Measurements from ENCODE around the gene PJVK. TPM values are rescaled to one million over a fixed set of nuclear protein-coding genes. Genes with fewer than 3 reads are reported as not detected.

PJVK gene
- total RNA-seq, 1 experiment from 2014 or later = 2.5 TPM

DNA sequence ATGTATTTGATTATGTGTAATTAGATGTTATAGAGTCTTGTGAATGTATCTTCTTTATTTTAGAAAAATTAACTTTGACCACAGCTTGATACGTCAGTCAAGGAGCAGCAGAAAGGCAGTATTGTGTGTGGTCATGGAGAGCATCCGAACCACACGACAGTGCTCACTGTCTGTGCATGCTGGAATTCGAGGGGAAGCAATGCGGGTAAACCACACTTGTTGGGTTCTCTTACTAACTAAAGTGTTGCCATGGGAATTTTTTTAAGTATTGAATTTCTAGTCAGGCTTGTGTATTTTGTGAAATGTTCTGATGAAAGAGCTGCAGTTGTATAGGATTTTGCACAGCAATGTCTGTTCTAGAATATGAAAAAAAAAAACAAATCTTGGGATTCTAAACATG, 4.8 kb downstream of the PJVK start:
- H3K4me1 Mint-ChIP-seq = peaks cover 10% of the 10 kb centered on the region
- CTCF ChIA-PET = no interaction called here
- no peaks in the 10 kb centered on the region for H3K36me3 Mint-ChIP-seq
- no peak for DNase-seq (ENCODE audit: low spot score)
- TF ChIP-seq IRF2 (CRISPR knock-in tag; IDR thresholded peaks at IDR 0.05; ENCODE audit: borderline replicate concordance, low read depth) (no peak), TEAD1 (CRISPR knock-in tag; IDR thresholded peaks at IDR 0.05) (no peak), SOX15 (CRISPR knock-in tag; IDR thresholded peaks at IDR 0.05) (no peak), CREB1 (CRISPR knock-in tag; IDR thresholded peaks at IDR 0.05) (no peak)
- TF ChIP-seq, protein P1, sequence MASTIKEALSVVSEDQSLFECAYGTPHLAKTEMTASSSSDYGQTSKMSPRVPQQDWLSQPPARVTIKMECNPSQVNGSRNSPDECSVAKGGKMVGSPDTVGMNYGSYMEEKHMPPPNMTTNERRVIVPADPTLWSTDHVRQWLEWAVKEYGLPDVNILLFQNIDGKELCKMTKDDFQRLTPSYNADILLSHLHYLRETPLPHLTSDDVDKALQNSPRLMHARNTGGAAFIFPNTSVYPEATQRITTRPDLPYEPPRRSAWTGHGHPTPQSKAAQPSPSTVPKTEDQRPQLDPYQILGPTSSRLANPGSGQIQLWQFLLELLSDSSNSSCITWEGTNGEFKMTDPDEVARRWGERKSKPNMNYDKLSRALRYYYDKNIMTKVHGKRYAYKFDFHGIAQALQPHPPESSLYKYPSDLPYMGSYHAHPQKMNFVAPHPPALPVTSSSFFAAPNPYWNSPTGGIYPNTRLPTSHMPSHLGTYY (CRISPR knock-in tag; IDR thresholded peaks at IDR 0.05) = no peak
- TF ChIP-seq, protein P2, sequence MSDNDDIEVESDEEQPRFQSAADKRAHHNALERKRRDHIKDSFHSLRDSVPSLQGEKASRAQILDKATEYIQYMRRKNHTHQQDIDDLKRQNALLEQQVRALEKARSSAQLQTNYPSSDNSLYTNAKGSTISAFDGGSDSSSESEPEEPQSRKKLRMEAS (CRISPR knock-in tag; IDR thresholded peaks at IDR 0.05) = no peak
- H3K4me3 Mint-ChIP-seq = no peak overlapping the region
- no peak overlapping the region for H3K27ac Mint-ChIP-seq
- no peaks in the 10 kb centered on the region for H3K27me3 Mint-ChIP-seq (ENCODE audit: low read depth)
- ATAC-seq = no peak
- H3K9me3 Mint-ChIP-seq = peaks cover 7% of the 10 kb centered on the region
- POLR2A ChIA-PET = no interaction called here

DNA sequence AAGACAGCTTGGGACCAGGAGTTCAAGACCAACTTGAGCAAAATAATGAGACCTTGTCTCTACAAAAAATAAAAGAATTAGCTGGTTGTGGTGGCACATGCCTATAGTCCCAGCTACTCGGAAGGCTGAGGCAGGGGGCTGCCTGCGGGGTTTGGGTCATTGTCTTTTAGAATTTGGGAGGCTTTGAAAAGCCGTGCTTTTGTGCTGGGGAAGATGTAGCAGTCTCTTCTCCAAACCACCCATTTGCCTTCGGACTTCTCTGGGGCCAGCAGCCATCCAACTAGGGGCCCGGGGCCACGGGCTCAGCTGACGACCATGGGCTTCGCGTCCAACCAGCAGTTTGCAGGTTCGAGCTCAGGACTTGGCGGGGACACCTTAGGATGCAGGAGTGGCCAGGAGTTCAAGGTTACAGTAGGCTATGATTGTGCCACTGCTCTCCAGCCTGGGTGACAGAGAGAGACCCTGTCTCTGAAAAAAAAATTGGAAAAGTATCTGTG, 6.3 kb downstream of the PJVK start:
- peak; percentile 51 for ATAC-seq
- CTCF ChIA-PET = interaction anchor here (0.6 kb wide), 1 partner anchor 584 kb away, joined by 4 read pairs; no protein-coding TSS in a partner anchor
- H3K4me1 Mint-ChIP-seq = peaks cover 6% of the 10 kb centered on the region
- no peak for DNase-seq (ENCODE audit: low spot score)
- 0 out of 2 replicates have a peak, but pooled peaks cover 1% of the 10 kb centered on the region for H3K36me3 Mint-ChIP-seq
- H3K27ac Mint-ChIP-seq = no peak overlapping the region
- no peaks in the 10 kb centered on the region for H3K27me3 Mint-ChIP-seq (ENCODE audit: low read depth)
- POLR2A ChIA-PET = no interaction called here
- no peak overlapping the region for H3K4me3 Mint-ChIP-seq
- peaks cover 8% of the 10 kb centered on the region for H3K9me3 Mint-ChIP-seq
- TF ChIP-seq, protein P3, sequence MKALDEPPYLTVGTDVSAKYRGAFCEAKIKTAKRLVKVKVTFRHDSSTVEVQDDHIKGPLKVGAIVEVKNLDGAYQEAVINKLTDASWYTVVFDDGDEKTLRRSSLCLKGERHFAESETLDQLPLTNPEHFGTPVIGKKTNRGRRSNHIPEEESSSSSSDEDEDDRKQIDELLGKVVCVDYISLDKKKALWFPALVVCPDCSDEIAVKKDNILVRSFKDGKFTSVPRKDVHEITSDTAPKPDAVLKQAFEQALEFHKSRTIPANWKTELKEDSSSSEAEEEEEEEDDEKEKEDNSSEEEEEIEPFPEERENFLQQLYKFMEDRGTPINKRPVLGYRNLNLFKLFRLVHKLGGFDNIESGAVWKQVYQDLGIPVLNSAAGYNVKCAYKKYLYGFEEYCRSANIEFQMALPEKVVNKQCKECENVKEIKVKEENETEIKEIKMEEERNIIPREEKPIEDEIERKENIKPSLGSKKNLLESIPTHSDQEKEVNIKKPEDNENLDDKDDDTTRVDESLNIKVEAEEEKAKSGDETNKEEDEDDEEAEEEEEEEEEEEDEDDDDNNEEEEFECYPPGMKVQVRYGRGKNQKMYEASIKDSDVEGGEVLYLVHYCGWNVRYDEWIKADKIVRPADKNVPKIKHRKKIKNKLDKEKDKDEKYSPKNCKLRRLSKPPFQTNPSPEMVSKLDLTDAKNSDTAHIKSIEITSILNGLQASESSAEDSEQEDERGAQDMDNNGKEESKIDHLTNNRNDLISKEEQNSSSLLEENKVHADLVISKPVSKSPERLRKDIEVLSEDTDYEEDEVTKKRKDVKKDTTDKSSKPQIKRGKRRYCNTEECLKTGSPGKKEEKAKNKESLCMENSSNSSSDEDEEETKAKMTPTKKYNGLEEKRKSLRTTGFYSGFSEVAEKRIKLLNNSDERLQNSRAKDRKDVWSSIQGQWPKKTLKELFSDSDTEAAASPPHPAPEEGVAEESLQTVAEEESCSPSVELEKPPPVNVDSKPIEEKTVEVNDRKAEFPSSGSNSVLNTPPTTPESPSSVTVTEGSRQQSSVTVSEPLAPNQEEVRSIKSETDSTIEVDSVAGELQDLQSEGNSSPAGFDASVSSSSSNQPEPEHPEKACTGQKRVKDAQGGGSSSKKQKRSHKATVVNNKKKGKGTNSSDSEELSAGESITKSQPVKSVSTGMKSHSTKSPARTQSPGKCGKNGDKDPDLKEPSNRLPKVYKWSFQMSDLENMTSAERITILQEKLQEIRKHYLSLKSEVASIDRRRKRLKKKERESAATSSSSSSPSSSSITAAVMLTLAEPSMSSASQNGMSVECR (CRISPR knock-in tag; IDR thresholded peaks at IDR 0.05; ENCODE audit: borderline replicate concordance) = no peak
- TF ChIP-seq EMX1 (CRISPR knock-in tag; IDR thresholded peaks at IDR 0.05) (no peak), ZNF317 (CRISPR knock-in tag; IDR thresholded peaks at IDR 0.05; ENCODE audit: borderline replicate concordance, low read depth) (no peak), NFE2L1 (CRISPR knock-in tag; IDR thresholded peaks at IDR 0.05) (no peak), TCF7 (CRISPR knock-in tag; IDR thresholded peaks at IDR 0.05; ENCODE audit: low read depth) (no peak), ZNF263 (CRISPR knock-in tag; IDR thresholded peaks at IDR 0.05; ENCODE audit: low read depth) (no peak)
- TF ChIP-seq, protein P4, sequence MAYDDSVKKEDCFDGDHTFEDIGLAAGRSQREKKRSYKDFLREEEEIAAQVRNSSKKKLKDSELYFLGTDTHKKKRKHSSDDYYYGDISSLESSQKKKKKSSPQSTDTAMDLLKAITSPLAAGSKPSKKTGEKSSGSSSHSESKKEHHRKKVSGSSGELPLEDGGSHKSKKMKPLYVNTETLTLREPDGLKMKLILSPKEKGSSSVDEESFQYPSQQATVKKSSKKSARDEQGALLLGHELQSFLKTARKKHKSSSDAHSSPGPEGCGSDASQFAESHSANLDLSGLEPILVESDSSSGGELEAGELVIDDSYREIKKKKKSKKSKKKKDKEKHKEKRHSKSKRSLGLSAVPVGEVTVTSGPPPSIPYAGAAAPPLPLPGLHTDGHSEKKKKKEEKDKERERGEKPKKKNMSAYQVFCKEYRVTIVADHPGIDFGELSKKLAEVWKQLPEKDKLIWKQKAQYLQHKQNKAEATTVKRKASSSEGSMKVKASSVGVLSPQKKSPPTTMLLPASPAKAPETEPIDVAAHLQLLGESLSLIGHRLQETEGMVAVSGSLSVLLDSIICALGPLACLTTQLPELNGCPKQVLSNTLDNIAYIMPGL (CRISPR knock-in tag; IDR thresholded peaks at IDR 0.05) = no peak
- TF ChIP-seq, protein P5, sequence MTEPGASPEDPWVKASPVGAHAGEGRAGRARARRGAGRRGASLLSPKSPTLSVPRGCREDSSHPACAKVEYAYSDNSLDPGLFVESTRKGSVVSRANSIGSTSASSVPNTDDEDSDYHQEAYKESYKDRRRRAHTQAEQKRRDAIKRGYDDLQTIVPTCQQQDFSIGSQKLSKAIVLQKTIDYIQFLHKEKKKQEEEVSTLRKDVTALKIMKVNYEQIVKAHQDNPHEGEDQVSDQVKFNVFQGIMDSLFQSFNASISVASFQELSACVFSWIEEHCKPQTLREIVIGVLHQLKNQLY (CRISPR knock-in tag; IDR thresholded peaks at IDR 0.05) = no peak
- TF ChIP-seq, protein P6, sequence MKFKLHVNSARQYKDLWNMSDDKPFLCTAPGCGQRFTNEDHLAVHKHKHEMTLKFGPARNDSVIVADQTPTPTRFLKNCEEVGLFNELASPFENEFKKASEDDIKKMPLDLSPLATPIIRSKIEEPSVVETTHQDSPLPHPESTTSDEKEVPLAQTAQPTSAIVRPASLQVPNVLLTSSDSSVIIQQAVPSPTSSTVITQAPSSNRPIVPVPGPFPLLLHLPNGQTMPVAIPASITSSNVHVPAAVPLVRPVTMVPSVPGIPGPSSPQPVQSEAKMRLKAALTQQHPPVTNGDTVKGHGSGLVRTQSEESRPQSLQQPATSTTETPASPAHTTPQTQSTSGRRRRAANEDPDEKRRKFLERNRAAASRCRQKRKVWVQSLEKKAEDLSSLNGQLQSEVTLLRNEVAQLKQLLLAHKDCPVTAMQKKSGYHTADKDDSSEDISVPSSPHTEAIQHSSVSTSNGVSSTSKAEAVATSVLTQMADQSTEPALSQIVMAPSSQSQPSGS (CRISPR knock-in tag; IDR thresholded peaks at IDR 0.05; ENCODE audit: borderline replicate concordance, low read depth) = no peak
- TF ChIP-seq, protein P7, sequence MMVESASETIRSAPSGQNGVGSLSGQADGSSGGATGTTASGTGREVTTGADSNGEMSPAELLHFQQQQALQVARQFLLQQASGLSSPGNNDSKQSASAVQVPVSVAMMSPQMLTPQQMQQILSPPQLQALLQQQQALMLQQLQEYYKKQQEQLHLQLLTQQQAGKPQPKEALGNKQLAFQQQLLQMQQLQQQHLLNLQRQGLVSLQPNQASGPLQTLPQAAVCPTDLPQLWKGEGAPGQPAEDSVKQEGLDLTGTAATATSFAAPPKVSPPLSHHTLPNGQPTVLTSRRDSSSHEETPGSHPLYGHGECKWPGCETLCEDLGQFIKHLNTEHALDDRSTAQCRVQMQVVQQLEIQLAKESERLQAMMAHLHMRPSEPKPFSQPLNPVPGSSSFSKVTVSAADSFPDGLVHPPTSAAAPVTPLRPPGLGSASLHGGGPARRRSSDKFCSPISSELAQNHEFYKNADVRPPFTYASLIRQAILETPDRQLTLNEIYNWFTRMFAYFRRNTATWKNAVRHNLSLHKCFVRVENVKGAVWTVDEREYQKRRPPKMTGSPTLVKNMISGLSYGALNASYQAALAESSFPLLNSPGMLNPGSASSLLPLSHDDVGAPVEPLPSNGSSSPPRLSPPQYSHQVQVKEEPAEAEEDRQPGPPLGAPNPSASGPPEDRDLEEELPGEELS (CRISPR knock-in tag; IDR thresholded peaks at IDR 0.05) = no peak
- TF ChIP-seq, protein P8, sequence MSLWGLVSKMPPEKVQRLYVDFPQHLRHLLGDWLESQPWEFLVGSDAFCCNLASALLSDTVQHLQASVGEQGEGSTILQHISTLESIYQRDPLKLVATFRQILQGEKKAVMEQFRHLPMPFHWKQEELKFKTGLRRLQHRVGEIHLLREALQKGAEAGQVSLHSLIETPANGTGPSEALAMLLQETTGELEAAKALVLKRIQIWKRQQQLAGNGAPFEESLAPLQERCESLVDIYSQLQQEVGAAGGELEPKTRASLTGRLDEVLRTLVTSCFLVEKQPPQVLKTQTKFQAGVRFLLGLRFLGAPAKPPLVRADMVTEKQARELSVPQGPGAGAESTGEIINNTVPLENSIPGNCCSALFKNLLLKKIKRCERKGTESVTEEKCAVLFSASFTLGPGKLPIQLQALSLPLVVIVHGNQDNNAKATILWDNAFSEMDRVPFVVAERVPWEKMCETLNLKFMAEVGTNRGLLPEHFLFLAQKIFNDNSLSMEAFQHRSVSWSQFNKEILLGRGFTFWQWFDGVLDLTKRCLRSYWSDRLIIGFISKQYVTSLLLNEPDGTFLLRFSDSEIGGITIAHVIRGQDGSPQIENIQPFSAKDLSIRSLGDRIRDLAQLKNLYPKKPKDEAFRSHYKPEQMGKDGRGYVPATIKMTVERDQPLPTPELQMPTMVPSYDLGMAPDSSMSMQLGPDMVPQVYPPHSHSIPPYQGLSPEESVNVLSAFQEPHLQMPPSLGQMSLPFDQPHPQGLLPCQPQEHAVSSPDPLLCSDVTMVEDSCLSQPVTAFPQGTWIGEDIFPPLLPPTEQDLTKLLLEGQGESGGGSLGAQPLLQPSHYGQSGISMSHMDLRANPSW (CRISPR knock-in tag; conservative IDR thresholded peaks at IDR 0.05; ENCODE audit: low read depth) = no peak

Measured in WTC11 (cell line).